ENCODE results near the gene PIP4P1.

GRCh38 chr14:20421267-20421666, 40.0 kb downstream of the PIP4P1 start:
- TF ChIP-seq REST (IDR thresholded peaks at IDR 0.05) (no peak), CTCF (IDR thresholded peaks at IDR 0.05; ENCODE audit: low read depth, low read length, missing input control) (no peak), MAX (IDR thresholded peaks at IDR 0.05) (no peak)
